GM21576 (cell line): ENCODE measurements around the gene PLA2G6.

Source experiments
- ATAC-seq: cut with Tn5 transposase; IDR thresholded peaks from one replicate; pipeline ENCODE4 v1.9.1; 2021; ENCODE audit warnings: mild to moderate bottlenecking, moderate library complexity; ENCODE audit not compliant: unreplicated experiment

PLA2G6 gene

GRCh38 chr22:38112381-38112780 is 69.2 kb downstream of the PLA2G6 start:
- ATAC-seq = no peak

GRCh38 chr22:38111925-38112355 is 69.7 kb downstream of the PLA2G6 start:
- no peak for ATAC-seq

- no peak for ATAC-seq
Measured at GRCh38 chr22:38110863-38111852, 70.5 kb downstream of the PLA2G6 start.

GRCh38 chr22:38110008-38110862 is 71.4 kb downstream of the PLA2G6 start, which contains the start of gene BAIAP2L2:
Gene BAIAP2L2 (minus strand): TSS chr22:38110684. CDS start chr22:38110525, 159 bp downstream.
- ATAC-seq = no peak

- ATAC-seq = no peak
Measured at GRCh38 chr22:38109371-38110001, 72.1 kb downstream of the PLA2G6 start.

- no peak for ATAC-seq
Measured at GRCh38 chr22:38108561-38109319, 72.9 kb downstream of the PLA2G6 start.

- ATAC-seq = no peak
Measured at GRCh38 chr22:38107692-38108515, 73.7 kb downstream of the PLA2G6 start.

GRCh38 chr22:38106814-38107578 is 74.6 kb downstream of the PLA2G6 start:
- no peak for ATAC-seq

- ATAC-seq = no peak
Measured at GRCh38 chr22:38104084-38104483, 77.5 kb downstream of the PLA2G6 start.

GRCh38 chr22:38103641-38104040 is 78.0 kb downstream of the PLA2G6 start:
- ATAC-seq = no peak

- no peak for ATAC-seq
Measured at GRCh38 chr22:38098410-38099249, 83.0 kb downstream of the PLA2G6 start.

- no peak for ATAC-seq
Measured at GRCh38 chr22:38097557-38098409, 83.8 kb downstream of the PLA2G6 start.

GRCh38 chr22:38097058-38097457 is 84.6 kb downstream of the PLA2G6 start:
- ATAC-seq = no peak

- ATAC-seq = no peak
Measured at GRCh38 chr22:38089474-38089851, 92.2 kb downstream of the PLA2G6 start.

- no peak for ATAC-seq
Measured at GRCh38 chr22:38088629-38089473, 92.8 kb downstream of the PLA2G6 start.

- no peak for ATAC-seq
Measured at GRCh38 chr22:38087855-38088254, 93.8 kb downstream of the PLA2G6 start.
